ENCODE measurements around the gene COG5.
A peak's percentile ranks its signal among the peaks of the same experiment; 100 is the strongest.

DNA sequence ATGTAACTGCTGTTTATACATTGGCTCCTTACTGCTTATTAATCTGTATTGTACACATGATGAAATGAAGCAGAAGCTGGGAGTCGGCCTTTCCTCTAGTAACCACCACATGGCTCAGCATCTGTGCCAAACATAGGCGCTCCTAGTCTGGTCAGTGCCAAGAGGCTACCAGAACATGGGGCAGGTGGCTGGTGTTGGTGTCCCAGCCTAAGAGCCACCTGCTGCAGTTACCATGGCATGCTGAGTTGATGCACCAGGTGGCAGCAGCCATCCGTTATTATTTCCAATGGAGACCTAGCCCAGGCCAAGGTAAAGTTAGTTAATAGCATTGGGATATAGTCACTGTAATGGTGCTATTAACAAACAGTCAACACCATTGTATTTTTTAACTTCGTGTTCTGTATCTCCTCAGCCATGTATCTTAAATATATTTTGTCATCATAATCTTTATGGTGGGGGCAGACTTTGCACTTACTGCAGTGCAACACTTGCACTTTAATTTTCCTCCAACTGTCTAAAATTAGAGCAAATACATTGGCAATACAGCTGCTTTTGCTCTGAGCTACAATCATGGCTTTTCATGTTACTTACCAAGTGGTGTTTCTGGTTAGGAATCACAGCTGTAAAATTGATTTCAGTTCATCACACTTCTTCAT, 361.8 kb downstream of the COG5 start:
- TF ChIP-seq, protein P1, sequence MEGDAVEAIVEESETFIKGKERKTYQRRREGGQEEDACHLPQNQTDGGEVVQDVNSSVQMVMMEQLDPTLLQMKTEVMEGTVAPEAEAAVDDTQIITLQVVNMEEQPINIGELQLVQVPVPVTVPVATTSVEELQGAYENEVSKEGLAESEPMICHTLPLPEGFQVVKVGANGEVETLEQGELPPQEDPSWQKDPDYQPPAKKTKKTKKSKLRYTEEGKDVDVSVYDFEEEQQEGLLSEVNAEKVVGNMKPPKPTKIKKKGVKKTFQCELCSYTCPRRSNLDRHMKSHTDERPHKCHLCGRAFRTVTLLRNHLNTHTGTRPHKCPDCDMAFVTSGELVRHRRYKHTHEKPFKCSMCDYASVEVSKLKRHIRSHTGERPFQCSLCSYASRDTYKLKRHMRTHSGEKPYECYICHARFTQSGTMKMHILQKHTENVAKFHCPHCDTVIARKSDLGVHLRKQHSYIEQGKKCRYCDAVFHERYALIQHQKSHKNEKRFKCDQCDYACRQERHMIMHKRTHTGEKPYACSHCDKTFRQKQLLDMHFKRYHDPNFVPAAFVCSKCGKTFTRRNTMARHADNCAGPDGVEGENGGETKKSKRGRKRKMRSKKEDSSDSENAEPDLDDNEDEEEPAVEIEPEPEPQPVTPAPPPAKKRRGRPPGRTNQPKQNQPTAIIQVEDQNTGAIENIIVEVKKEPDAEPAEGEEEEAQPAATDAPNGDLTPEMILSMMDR (conservative IDR thresholded peaks at IDR 0.05; ENCODE audit: low read length): peak; percentile 63
- no peak for TF ChIP-seq EZH2phosphoT487 (IDR thresholded peaks at IDR 0.05; ENCODE audit: borderline replicate concordance)

All from Loucy (cell line).